ENCODE data around the gene ZNF32.
A peak's percentile ranks its signal among the peaks of the same experiment; 100 is the strongest.

ZNF32 gene

GRCh38 chr10:43648398-43649184, at the start of gene ZNF32:
TSS of gene ZNF32 (minus strand) at chr10:43648881. CDS start at chr10:43646133, 2,748 bp downstream.
- peak; percentile 14 to 89 (median 77) for DNase-seq

GRCh38 chr10:43698156-43698555, 49.5 kb upstream of the ZNF32 start:
- DNase-seq: no peak

- no peak for DNase-seq
Observed at GRCh38 chr10:43696909-43697483, 48.3 kb upstream of the ZNF32 start.

GRCh38 chr10:43695730-43696129, 47.0 kb upstream of the ZNF32 start:
- DNase-seq: no peak

GRCh38 chr10:43695321-43695720, 46.6 kb upstream of the ZNF32 start:
- DNase-seq: no peak

- DNase-seq: no peak
Observed at GRCh38 chr10:43694526-43694925, 45.8 kb upstream of the ZNF32 start.

- DNase-seq: no peak
Observed at GRCh38 chr10:43693602-43694001, 44.9 kb upstream of the ZNF32 start.

GRCh38 chr10:43692051-43692825, 43.6 kb upstream of the ZNF32 start:
- DNase-seq: no peak

GRCh38 chr10:43691485-43691884, 42.8 kb upstream of the ZNF32 start:
- no peak for DNase-seq

- peak; percentile 11 to 83 (median 66) for DNase-seq
Observed at GRCh38 chr10:43689955-43690771, 41.5 kb upstream of the ZNF32 start.

- peak in 24 of 51 donors; percentile 13 to 72 (median 32) for DNase-seq
Observed at GRCh38 chr10:43689618-43689954, 40.9 kb upstream of the ZNF32 start.

- no peak for DNase-seq
Observed at GRCh38 chr10:43689007-43689491, 40.4 kb upstream of the ZNF32 start.

- no peak for DNase-seq
Observed at GRCh38 chr10:43688348-43688892, 39.7 kb upstream of the ZNF32 start.

- no peak for DNase-seq
Observed at GRCh38 chr10:43687373-43687772, 38.7 kb upstream of the ZNF32 start.

GRCh38 chr10:43686414-43686813, 37.7 kb upstream of the ZNF32 start:
- DNase-seq: no peak

GRCh38 chr10:43685744-43686143, 37.1 kb upstream of the ZNF32 start:
- no peak for DNase-seq

- DNase-seq: no peak
Observed at GRCh38 chr10:43684292-43684559, 35.5 kb upstream of the ZNF32 start.

GRCh38 chr10:43683451-43684291, 35.0 kb upstream of the ZNF32 start:
- DNase-seq: no peak

GRCh38 chr10:43682956-43683355, 34.3 kb upstream of the ZNF32 start:
- no peak for DNase-seq

GRCh38 chr10:43681721-43682120, 33.0 kb upstream of the ZNF32 start:
- no peak for DNase-seq

- no peak for DNase-seq
Observed at GRCh38 chr10:43681220-43681619, 32.5 kb upstream of the ZNF32 start.

Measured in hypothalamus (tissue), 51 donors.